SK-N-SH (cell line): ENCODE measurements around the gene PXMP4.

Experiments used
- EZH2phosphoT487 ChIP-seq: fragments of 200-600 bp; sonication (generic); IDR thresholded peaks from 2 replicates; pipeline ENCODE4 v1.6.1; 2017; ENCODE audit warnings: low read depth, mixed run types, mild to moderate bottlenecking, antibody characterized with exemption, moderate library complexity, borderline replicate concordance
- GABPA ChIP-seq: IDR thresholded peaks from 2 replicates; pipeline ENCODE4 v1.4.0; 2012; ENCODE audit warnings: low read depth, mild to moderate bottlenecking
- MAX ChIP-seq: IDR thresholded peaks from 2 replicates; pipeline ENCODE4 v1.4.0; 2012; ENCODE audit warnings: low read depth
- NRF1 ChIP-seq: IDR thresholded peaks from 2 replicates; pipeline ENCODE4 v1.6.1; 2012; ENCODE audit warnings: low read depth, mild to moderate bottlenecking, low read length
- POLR2AphosphoS5 ChIP-seq: IDR thresholded peaks from 2 replicates; pipeline ENCODE4 v1.6.1; 2012; ENCODE audit warnings: low read depth, low read length
- RFX5 ChIP-seq: IDR thresholded peaks from 2 replicates; pipeline ENCODE4 v1.6.1; 2012; ENCODE audit warnings: mild to moderate bottlenecking, improper control_type of control experiment, low read length
- RXRA ChIP-seq: IDR thresholded peaks from 2 replicates; pipeline ENCODE4 v1.4.0; 2012; ENCODE audit warnings: low read depth, mild to moderate bottlenecking, borderline replicate concordance
- SMC3 ChIP-seq: IDR thresholded peaks from 2 replicates; pipeline ENCODE4 v1.6.1; 2012; ENCODE audit warnings: low read depth, low read length, improper control_type of control experiment
- TEAD4 ChIP-seq: IDR thresholded peaks from 2 replicates; pipeline ENCODE4 v1.4.0; 2012; ENCODE audit warnings: mild to moderate bottlenecking, borderline replicate concordance; ENCODE audit not compliant: insufficient read depth
- TF ChIP-seq, protein P1 (sequence below): fragments of 150-350 bp; IDR thresholded peaks from 2 replicates; pipeline ENCODE4 v1.6.1; 2017; ENCODE audit warnings: antibody characterized with exemption, low read length, low read depth, borderline replicate concordance
- TF ChIP-seq, protein P2 (sequence below): fragments of 200-600 bp; sonication (generic); IDR thresholded peaks from 2 replicates; pipeline ENCODE4 v1.6.1; 2017; ENCODE audit warnings: antibody characterized with exemption, mild to moderate bottlenecking, moderate library complexity
- TF ChIP-seq, protein P3 (sequence below): IDR thresholded peaks from 2 replicates; pipeline ENCODE4 v1.4.0; 2012; ENCODE audit warnings: low read depth, borderline replicate concordance
- TF ChIP-seq, protein P4 (sequence below): IDR thresholded peaks from 2 replicates; pipeline ENCODE4 v1.6.1; 2012; ENCODE audit warnings: mild to moderate bottlenecking, low read depth, low read length, moderate library complexity

DNA sequence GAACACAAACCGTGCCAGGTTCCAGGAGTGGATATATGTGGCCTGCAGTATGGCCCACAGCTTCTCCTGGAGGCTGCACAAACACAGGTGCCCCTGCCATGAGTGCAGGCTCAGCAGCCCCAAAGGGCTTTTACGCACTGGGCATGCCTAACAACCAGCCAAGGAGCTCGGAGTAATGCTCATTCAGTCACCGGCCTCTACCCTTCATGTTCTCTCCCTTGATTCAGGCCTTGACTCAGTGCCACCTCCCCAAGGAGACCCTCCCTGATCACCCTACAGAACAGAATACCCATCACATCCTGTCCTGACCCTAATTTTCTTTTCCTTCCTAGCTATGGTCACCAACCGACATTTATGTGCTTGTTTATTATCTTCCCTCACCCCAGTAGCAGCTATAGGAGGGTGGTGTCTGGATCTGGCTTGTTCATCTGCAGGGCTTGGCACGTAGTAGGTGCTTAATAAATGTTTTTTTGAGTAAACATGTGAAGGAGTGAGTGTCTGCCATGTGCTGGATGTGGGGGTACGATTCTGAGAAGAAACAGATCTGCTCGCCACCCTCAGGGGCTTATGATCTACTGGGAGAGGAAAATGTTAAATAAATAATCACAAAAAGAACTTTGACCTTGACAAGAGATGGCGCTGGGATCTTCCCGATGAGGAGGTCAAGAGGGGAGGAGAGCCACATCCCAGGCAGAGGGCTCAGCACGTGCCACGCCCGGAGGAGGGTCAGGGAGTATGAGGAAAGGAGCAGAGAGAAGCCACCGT is 9.2 kb downstream of the PXMP4 start:
- TF ChIP-seq TEAD4: no peak
- TF ChIP-seq SMC3: no peak
- TF ChIP-seq, protein P1, sequence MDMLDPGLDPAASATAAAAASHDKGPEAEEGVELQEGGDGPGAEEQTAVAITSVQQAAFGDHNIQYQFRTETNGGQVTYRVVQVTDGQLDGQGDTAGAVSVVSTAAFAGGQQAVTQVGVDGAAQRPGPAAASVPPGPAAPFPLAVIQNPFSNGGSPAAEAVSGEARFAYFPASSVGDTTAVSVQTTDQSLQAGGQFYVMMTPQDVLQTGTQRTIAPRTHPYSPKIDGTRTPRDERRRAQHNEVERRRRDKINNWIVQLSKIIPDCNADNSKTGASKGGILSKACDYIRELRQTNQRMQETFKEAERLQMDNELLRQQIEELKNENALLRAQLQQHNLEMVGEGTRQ: no peak
- TF ChIP-seq, protein P2, sequence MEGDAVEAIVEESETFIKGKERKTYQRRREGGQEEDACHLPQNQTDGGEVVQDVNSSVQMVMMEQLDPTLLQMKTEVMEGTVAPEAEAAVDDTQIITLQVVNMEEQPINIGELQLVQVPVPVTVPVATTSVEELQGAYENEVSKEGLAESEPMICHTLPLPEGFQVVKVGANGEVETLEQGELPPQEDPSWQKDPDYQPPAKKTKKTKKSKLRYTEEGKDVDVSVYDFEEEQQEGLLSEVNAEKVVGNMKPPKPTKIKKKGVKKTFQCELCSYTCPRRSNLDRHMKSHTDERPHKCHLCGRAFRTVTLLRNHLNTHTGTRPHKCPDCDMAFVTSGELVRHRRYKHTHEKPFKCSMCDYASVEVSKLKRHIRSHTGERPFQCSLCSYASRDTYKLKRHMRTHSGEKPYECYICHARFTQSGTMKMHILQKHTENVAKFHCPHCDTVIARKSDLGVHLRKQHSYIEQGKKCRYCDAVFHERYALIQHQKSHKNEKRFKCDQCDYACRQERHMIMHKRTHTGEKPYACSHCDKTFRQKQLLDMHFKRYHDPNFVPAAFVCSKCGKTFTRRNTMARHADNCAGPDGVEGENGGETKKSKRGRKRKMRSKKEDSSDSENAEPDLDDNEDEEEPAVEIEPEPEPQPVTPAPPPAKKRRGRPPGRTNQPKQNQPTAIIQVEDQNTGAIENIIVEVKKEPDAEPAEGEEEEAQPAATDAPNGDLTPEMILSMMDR: no peak
- TF ChIP-seq MAX: no peak
- no peak for TF ChIP-seq POLR2AphosphoS5
- TF ChIP-seq, protein P3, sequence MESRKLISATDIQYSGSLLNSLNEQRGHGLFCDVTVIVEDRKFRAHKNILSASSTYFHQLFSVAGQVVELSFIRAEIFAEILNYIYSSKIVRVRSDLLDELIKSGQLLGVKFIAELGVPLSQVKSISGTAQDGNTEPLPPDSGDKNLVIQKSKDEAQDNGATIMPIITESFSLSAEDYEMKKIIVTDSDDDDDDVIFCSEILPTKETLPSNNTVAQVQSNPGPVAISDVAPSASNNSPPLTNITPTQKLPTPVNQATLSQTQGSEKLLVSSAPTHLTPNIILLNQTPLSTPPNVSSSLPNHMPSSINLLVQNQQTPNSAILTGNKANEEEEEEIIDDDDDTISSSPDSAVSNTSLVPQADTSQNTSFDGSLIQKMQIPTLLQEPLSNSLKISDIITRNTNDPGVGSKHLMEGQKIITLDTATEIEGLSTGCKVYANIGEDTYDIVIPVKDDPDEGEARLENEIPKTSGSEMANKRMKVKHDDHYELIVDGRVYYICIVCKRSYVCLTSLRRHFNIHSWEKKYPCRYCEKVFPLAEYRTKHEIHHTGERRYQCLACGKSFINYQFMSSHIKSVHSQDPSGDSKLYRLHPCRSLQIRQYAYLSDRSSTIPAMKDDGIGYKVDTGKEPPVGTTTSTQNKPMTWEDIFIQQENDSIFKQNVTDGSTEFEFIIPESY: no peak
- TF ChIP-seq EZH2phosphoT487: no peak
- TF ChIP-seq, protein P4, sequence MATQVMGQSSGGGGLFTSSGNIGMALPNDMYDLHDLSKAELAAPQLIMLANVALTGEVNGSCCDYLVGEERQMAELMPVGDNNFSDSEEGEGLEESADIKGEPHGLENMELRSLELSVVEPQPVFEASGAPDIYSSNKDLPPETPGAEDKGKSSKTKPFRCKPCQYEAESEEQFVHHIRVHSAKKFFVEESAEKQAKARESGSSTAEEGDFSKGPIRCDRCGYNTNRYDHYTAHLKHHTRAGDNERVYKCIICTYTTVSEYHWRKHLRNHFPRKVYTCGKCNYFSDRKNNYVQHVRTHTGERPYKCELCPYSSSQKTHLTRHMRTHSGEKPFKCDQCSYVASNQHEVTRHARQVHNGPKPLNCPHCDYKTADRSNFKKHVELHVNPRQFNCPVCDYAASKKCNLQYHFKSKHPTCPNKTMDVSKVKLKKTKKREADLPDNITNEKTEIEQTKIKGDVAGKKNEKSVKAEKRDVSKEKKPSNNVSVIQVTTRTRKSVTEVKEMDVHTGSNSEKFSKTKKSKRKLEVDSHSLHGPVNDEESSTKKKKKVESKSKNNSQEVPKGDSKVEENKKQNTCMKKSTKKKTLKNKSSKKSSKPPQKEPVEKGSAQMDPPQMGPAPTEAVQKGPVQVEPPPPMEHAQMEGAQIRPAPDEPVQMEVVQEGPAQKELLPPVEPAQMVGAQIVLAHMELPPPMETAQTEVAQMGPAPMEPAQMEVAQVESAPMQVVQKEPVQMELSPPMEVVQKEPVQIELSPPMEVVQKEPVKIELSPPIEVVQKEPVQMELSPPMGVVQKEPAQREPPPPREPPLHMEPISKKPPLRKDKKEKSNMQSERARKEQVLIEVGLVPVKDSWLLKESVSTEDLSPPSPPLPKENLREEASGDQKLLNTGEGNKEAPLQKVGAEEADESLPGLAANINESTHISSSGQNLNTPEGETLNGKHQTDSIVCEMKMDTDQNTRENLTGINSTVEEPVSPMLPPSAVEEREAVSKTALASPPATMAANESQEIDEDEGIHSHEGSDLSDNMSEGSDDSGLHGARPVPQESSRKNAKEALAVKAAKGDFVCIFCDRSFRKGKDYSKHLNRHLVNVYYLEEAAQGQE: no peak
- no peak for TF ChIP-seq GABPA
- no peak for TF ChIP-seq RFX5
- no peak for TF ChIP-seq NRF1
- TF ChIP-seq RXRA: no peak
